Lower leg skin (tissue), 4 donors: ENCODE data around the gene SP3. TPM values are rescaled to one million over a fixed set of nuclear protein-coding genes. Genes with fewer than 3 reads are reported as not detected.

Experiments used
- DNase-seq, 2 donors: peaks; one replicate each; pipeline ENCODE4 v3.0.0-alpha.2; 2019; ENCODE audit warnings: low spot score in 2 of 2
- H3K4me3 ChIP-seq: fragments of 200-600 bp; sonication (generic); 2 replicates; pipeline ENCODE4 v1.5.1; 2017; ENCODE audit warnings: mild to moderate bottlenecking, low read depth; ENCODE audit not compliant: poor library complexity, severe bottlenecking
- CTCF ChIP-seq, 3 donors: fragments of 450-650 bp; IDR thresholded peaks; one replicate each; pipeline ENCODE4 v1.5.1; 2016; ENCODE audit warnings: antibody characterized with exemption in 3 of 3, mild to moderate bottlenecking in 3 of 3, moderate library complexity in 2 of 3
- POLR2A ChIP-seq, 2 donors: fragments of 450-650 bp; IDR thresholded peaks; one replicate each; pipeline ENCODE4 v1.6.1; 2016 to 2017; ENCODE audit warnings: antibody characterized with exemption in 2 of 2, mild to moderate bottlenecking in 1 of 2, moderate library complexity in 1 of 2
- WGBS, 2 donors: methylation state at CpG; one replicate each; pipeline ENCODE4 v1.1.5; 2018; 5-methylcytosine and 5-hydroxymethylcytosine counted together
- intact Hi-C: fragments of 100-400 bp; cut with DNase I; formaldehyde crosslinking; loops from one replicate; pipeline ENCODE4 v1.15.0; 2023; ENCODE audit warnings: low total_unique reads
- total RNA-seq, 4 donors: library from RNA; depleted of rRNA; stranded (reverse); fragments of >200 nt; gene quantifications; one replicate each; pipeline ENCODE4 v1.1.0, GENCODE V29; 2016

Gene SP3
- total RNA-seq, 4 donors from 2014 or later, result 99.1 to 209 (median 124) TPM

DNA sequence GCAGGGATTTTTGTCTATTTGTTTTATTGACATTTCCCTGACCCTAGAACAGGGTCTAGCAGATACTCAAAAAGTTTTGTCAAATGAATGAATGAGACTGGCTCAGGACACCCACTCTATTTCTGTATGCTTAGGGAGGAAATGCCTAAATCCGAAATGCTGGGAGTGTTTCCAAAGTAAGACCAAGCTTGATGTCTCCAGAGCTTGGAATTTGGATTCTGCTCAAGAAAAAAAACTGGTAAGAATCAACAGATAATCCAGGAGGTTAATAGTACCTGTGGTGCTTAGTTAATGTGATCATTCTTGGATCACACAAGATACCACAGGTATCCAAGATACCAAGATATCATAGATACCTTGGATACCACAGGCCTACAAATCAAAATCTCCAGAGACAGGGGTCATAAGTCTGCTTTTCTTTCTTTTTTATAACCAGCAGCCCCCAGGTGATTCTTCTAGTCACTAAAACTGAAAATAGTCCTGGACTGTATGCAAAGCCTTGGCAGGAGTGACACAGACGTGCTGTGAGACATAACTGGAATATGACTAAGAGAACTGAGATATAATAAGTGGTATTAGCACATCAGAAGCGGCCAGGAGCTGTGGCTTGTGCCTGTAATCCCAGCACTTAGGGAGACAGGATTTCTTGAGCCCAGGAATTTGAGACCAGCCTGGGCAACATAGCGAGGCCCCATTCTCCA lies 39.9 kb upstream of the SP3 start:
- WGBS, 2 donors, result 31 to 33% methylated on average over 4 of the region's 4 CpGs
- intact Hi-C loops, result no loop called here
- TF ChIP-seq CTCF (IDR thresholded peaks at IDR 0.05) (no peak), POLR2A (IDR thresholded peaks at IDR 0.05) (no peak)
- no peak for DNase-seq
- H3K4me3 ChIP-seq, result no peak overlapping the region

DNA sequence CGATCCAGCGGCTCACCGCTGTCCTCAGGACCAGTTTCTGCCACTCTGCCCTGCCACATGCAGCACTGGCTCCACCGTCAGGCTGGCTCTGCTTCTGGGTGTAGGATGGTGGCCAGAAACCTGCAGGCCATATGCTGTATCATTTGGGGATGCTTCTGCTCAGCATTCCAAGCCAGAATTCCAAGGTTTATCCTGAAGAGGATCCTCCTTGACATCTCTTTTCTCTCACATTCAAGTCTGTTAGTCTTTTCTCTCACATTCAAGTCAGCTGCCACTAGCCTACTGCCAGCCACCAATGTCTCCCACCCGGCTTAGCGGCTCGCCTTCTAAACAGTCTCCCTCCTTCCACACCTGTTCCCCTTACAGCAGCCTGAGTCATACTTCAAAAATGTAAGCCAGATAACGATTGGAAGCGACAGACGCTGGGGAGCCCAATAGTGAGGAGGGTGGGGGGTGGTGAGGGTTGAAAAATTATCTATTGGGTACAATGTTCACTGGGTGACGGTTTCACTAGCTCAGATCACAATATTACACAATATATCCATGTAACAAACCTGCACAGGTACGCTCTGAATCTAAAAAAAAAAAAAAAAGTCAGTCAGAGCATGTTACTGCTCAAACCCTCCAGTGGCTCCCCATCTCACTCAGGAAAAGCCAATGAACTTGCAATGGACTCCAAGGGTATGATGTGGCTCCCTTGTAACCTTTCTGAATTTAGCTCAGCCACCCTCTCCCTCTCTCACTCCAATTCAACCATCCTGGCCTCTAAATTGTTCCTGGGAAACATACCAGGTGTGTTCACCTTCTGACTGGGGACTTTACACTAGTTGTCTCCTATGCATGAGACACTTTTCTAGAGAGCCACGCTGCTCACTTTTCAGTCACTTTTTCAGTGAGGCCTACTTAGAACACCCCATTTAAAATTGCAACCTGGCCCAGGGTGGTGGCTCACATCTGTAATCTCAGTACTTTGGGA lies 38.8 kb upstream of the SP3 start:
- 56 to 64% methylated on average over 13 of the region's 13 CpGs for WGBS, 2 donors
- TF ChIP-seq POLR2A (IDR thresholded peaks at IDR 0.05), result no peak
- TF ChIP-seq CTCF (IDR thresholded peaks at IDR 0.05), result no peak

DNA sequence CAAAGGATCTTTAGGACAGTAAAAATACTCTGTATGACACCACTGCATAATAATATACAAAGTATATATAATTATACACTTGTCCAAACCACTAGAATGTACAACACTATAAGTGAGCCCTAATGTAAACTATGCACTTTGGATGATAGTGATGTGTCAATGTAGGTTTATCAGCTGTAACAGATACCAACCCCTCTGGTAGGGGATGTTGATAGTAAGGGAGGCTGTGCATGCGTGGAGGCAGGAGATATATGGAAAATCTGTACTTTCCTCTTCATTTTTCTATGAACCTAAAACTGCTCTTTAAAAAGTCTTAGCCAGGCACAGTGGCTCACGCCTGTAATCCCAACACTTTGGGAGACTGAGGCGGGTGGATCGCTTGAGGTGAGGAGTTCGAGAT lies 37.5 kb upstream of the SP3 start:
- DNase-seq, result no peak
- no peak overlapping the region for H3K4me3 ChIP-seq
- WGBS, 2 donors, result 98% methylated on average over 5 of the region's 5 CpGs
- intact Hi-C loops, result no loop called here
- no peak for TF ChIP-seq POLR2A (IDR thresholded peaks at IDR 0.05)
- TF ChIP-seq CTCF (IDR thresholded peaks at IDR 0.05), result no peak

More for the DNA sequence above, 38.8 kb upstream of the SP3 start:
- H3K4me3 ChIP-seq, result no peak overlapping the region
- no peak for DNase-seq
- intact Hi-C loops, result no loop called here

DNA sequence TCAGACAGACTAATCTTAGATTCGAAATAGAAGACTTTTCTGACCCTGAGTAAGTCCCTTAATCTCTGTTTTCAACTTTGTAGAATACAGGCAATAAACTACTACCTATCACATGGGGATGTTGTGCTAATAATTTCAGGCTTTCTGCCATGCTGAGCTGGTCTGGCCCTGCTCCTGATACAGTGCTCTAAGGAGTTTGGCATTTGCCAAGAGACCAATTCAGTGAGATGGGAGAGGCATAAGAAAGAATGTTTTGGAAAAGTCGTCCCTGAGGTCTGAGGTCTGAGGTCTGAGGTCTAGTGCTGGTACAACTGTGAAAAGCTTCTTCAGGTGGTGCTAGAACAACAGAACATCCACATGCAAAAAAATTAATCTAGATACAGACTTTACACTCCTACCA lies 35.9 kb upstream of the SP3 start:
- 11 to 13% methylated on average over 2 of the region's 2 CpGs for WGBS, 2 donors
- intact Hi-C loops, result no loop called here

GRCh38 chr2:173999724-174000123 lies 34.6 kb upstream of the SP3 start:
- H3K4me3 ChIP-seq, result no peak overlapping the region
- TF ChIP-seq CTCF (IDR thresholded peaks at IDR 0.05) (no peak), POLR2A (IDR thresholded peaks at IDR 0.05) (no peak)
- intact Hi-C loops, result no loop called here
- no peak for DNase-seq
- 80 to 82% methylated on average over 2 of the region's 2 CpGs for WGBS, 2 donors

More for the DNA sequence above, 35.9 kb upstream of the SP3 start:
- no peak overlapping the region for H3K4me3 ChIP-seq
- TF ChIP-seq CTCF (IDR thresholded peaks at IDR 0.05) (no peak), POLR2A (IDR thresholded peaks at IDR 0.05) (no peak)
- no peak for DNase-seq
